SK-N-SH (cell line): ENCODE data around the gene TRPC4. TPM values are rescaled to one million over a fixed set of nuclear protein-coding genes. Genes with fewer than 3 reads are reported as not detected.
A peak's percentile ranks its signal among the peaks of the same experiment; 100 is the strongest.

Experiments
- CTCF ChIA-PET: fragments of 300-600, 350-600 bp; formaldehyde crosslinking; extraction: SDS; loops from one replicate; lab custom pipeline; 2021; lab: Yijun Ruan, JAX
- POLR2A ChIA-PET: fragments of 350-600 bp; sonication (Branson Sonifier 250); formaldehyde crosslinking; extraction: SDS; loops from one replicate; lab custom pipeline; 2020; ENCODE audit warnings: antibody characterized with exemption, inconsistent platforms; lab: Yijun Ruan, JAX
- DNase-seq: peaks from one replicate; pipeline ENCODE4 v3.0.0; 2012
- H2AFZ ChIP-seq: fragments of 200-600 bp; sonication (generic); 2 replicates; pipeline ENCODE4 v1.8.1; 2016; ENCODE audit warnings: antibody characterized with exemption, mild to moderate bottlenecking, low read depth
- H3F3A ChIP-seq: fragments of 200-600 bp; sonication (generic); replicated peaks from 2 replicates; pipeline ENCODE3; 2016; ENCODE audit warnings: antibody characterized with exemption, mild to moderate bottlenecking; ENCODE audit not compliant: insufficient read depth
- H3K27ac ChIP-seq, 2 experiments: fragments of 200-500 bp in 1 of 2; fragments of 200-600 bp in 1 of 2; sonication (Bioruptor generic) in 1 of 2; sonication (generic), shearing (Covaris generic) in 1 of 2; 2 replicates each; pipeline versions ENCODE4 v1.5.1 to v1.6.1; 2014 to 2016; ENCODE audit warnings: low read depth in 2 of 2, inconsistent platforms in 1 of 2, low read length in 1 of 2, mild to moderate bottlenecking in 1 of 2, mixed read lengths in 1 of 2
- H3K27me3 ChIP-seq: fragments of 200-600 bp; sonication (generic), shearing (Covaris generic); 2 replicates; pipeline ENCODE4 v1.6.1; 2016; ENCODE audit warnings: mixed run types; ENCODE audit not compliant: insufficient read depth
- H3K36me3 ChIP-seq, 2 experiments: fragments of 200-500 bp in 1 of 2; fragments of 200-600 bp in 1 of 2; sonication (Bioruptor generic) in 1 of 2; sonication (generic) in 1 of 2; replicated peaks in 1 of 2; 2 replicates each; pipeline versions ENCODE3 to v1.5.1; 2014 to 2016; ENCODE audit warnings: low read length in 1 of 2, mild to moderate bottlenecking in 1 of 2; ENCODE audit not compliant: insufficient read depth in 2 of 2, control insufficient read depth in 1 of 2
- H3K4me1 ChIP-seq, 2 experiments: fragments of 200-500 bp in 1 of 2; fragments of 200-600 bp in 1 of 2; sonication (Bioruptor generic) in 1 of 2; sonication (generic), shearing (Covaris generic) in 1 of 2; 2 replicates each; pipeline versions ENCODE4 v1.5.1 to v1.6.1; 2014 to 2016; ENCODE audit warnings: low read depth in 1 of 2, low read length in 1 of 2, mixed run types in 1 of 2; ENCODE audit not compliant: insufficient read depth in 2 of 2, control insufficient read depth in 1 of 2
- H3K4me2 ChIP-seq: fragments of 200-600 bp; sonication (generic), shearing (Covaris generic); 2 replicates; pipeline ENCODE4 v1.6.1; 2017; ENCODE audit warnings: mixed run types
- H3K4me3 ChIP-seq, 2 experiments: fragments of 200-500 bp in 1 of 2; fragments of 200-600 bp in 1 of 2; sonication (Bioruptor generic) in 1 of 2; sonication (generic), shearing (Covaris generic) in 1 of 2; 2 replicates each; pipeline versions ENCODE4 v1.5.1 to v1.8.1; 2014 to 2016; ENCODE audit warnings: low read depth in 2 of 2, inconsistent platforms in 1 of 2, low read length in 1 of 2, mild to moderate bottlenecking in 1 of 2, mixed read lengths in 1 of 2, moderate library complexity in 1 of 2
- H3K79me2 ChIP-seq: fragments of 200-600 bp; sonication (generic); 2 replicates; pipeline ENCODE4 v1.8.1; 2017; ENCODE audit warnings: mild to moderate bottlenecking; ENCODE audit not compliant: insufficient read depth
- H3K9ac ChIP-seq: fragments of 200-600 bp; sonication (generic); 2 replicates; pipeline ENCODE4 v1.6.1; 2017; ENCODE audit warnings: mixed run types
- H3K9me2 ChIP-seq: fragments of 200-600 bp; sonication (generic); 2 replicates; pipeline ENCODE4 v1.6.1; 2017; ENCODE audit warnings: mixed run types
- H3K9me3 ChIP-seq: fragments of 200-600 bp; sonication (generic); 2 replicates; pipeline ENCODE4 v1.6.1; 2017; ENCODE audit warnings: mixed run types, mild to moderate bottlenecking, moderate library complexity
- H4K20me1 ChIP-seq: fragments of 200-600 bp; sonication (generic); 2 replicates; pipeline ENCODE4 v1.6.1; 2017; ENCODE audit warnings: mild to moderate bottlenecking, mixed run types; ENCODE audit not compliant: insufficient read depth
- ELF1 ChIP-seq: IDR thresholded peaks from 2 replicates; pipeline ENCODE4 v1.4.0; 2012
- EZH2phosphoT487 ChIP-seq: fragments of 200-600 bp; sonication (generic); IDR thresholded peaks from 2 replicates; pipeline ENCODE4 v1.6.1; 2017; ENCODE audit warnings: low read depth, mixed run types, mild to moderate bottlenecking, antibody characterized with exemption, moderate library complexity, borderline replicate concordance
- FOSL2 ChIP-seq: IDR thresholded peaks from 2 replicates; pipeline ENCODE4 v1.4.0; 2012; ENCODE audit warnings: low read depth, mild to moderate bottlenecking, moderate library complexity, borderline replicate concordance
- FOXJ3 ChIP-seq: sonication (generic); formaldehyde crosslinking; IDR thresholded peaks from 2 replicates; pipeline ENCODE4 v1.5.1; 2020; ENCODE audit warnings: mild to moderate bottlenecking, missing genetic modification reagents
- GATA2 ChIP-seq: sonication (generic); formaldehyde crosslinking; IDR thresholded peaks from 2 replicates; pipeline ENCODE4 v1.5.0; 2020; ENCODE audit warnings: mild to moderate bottlenecking, missing genetic modification reagents
- JUND ChIP-seq: IDR thresholded peaks from 2 replicates; pipeline ENCODE4 v1.4.0; 2012
- MEF2A ChIP-seq: IDR thresholded peaks from 2 replicates; pipeline ENCODE4 v1.4.0; 2012; ENCODE audit warnings: low read depth, borderline replicate concordance
- NRF1 ChIP-seq: IDR thresholded peaks from 2 replicates; pipeline ENCODE4 v1.6.1; 2012; ENCODE audit warnings: low read depth, mild to moderate bottlenecking, low read length
- POLR2AphosphoS5 ChIP-seq: IDR thresholded peaks from 2 replicates; pipeline ENCODE4 v1.6.1; 2012; ENCODE audit warnings: low read depth, low read length
- RCOR1 ChIP-seq: fragments of 150-350 bp; IDR thresholded peaks from 2 replicates; pipeline ENCODE4 v1.6.1; 2017; ENCODE audit warnings: antibody characterized with exemption, low read length
- SIN3A ChIP-seq: IDR thresholded peaks from 2 replicates; pipeline ENCODE4 v1.6.1; 2012; ENCODE audit warnings: low read depth, mild to moderate bottlenecking, low read length, moderate library complexity, borderline replicate concordance
- SMC3 ChIP-seq: IDR thresholded peaks from 2 replicates; pipeline ENCODE4 v1.6.1; 2012; ENCODE audit warnings: low read depth, low read length, improper control_type of control experiment
- TCF12 ChIP-seq: IDR thresholded peaks from 2 replicates; pipeline ENCODE4 v1.4.0; 2012
- TEAD4 ChIP-seq: IDR thresholded peaks from 2 replicates; pipeline ENCODE4 v1.4.0; 2012; ENCODE audit warnings: mild to moderate bottlenecking, borderline replicate concordance; ENCODE audit not compliant: insufficient read depth
- YY1 ChIP-seq: IDR thresholded peaks from 2 replicates; pipeline ENCODE4 v1.4.0; 2012; ENCODE audit warnings: low read depth, mild to moderate bottlenecking
- WGBS: methylation state at CpG from one replicate; pipeline ENCODE4 v1.1.6; 2017; ENCODE audit warnings: low lambda C conversion rate; 5-methylcytosine and 5-hydroxymethylcytosine counted together
- polyA plus RNA-seq, 3 experiments: library from polyadenylated mRNA; depleted of rRNA; stranded (reverse); fragments of >200 nt; gene quantifications; 2 replicates each; pipeline ENCODE4 v1.2.3, GENCODE V29; 2012
- TF ChIP-seq, protein P1 (sequence below): IDR thresholded peaks from 2 replicates; pipeline ENCODE4 v1.4.0; 2012; ENCODE audit warnings: low read depth, borderline replicate concordance
- TF ChIP-seq, protein P2 (sequence below): IDR thresholded peaks from 2 replicates; pipeline ENCODE4 v1.4.0; 2012; ENCODE audit warnings: low read depth
- TF ChIP-seq, protein P3 (sequence below): fragments of 150-350 bp; IDR thresholded peaks from 2 replicates; pipeline ENCODE4 v1.6.1; 2016; ENCODE audit warnings: mild to moderate bottlenecking, low read depth, low read length
- TF ChIP-seq, protein P4 (sequence below): fragments of 200-600 bp; sonication (generic); IDR thresholded peaks from 2 replicates; pipeline ENCODE4 v1.6.1; 2017; ENCODE audit warnings: antibody characterized with exemption, mild to moderate bottlenecking, moderate library complexity
- TF ChIP-seq, protein P5 (sequence below): IDR thresholded peaks from 2 replicates; pipeline ENCODE4 v1.6.1; 2012; ENCODE audit warnings: mild to moderate bottlenecking, low read depth, low read length, moderate library complexity

Gene TRPC4
- polyA plus RNA-seq, 1 of the 3 experiments (the other 2 are of a cell fraction), result not detected

DNA sequence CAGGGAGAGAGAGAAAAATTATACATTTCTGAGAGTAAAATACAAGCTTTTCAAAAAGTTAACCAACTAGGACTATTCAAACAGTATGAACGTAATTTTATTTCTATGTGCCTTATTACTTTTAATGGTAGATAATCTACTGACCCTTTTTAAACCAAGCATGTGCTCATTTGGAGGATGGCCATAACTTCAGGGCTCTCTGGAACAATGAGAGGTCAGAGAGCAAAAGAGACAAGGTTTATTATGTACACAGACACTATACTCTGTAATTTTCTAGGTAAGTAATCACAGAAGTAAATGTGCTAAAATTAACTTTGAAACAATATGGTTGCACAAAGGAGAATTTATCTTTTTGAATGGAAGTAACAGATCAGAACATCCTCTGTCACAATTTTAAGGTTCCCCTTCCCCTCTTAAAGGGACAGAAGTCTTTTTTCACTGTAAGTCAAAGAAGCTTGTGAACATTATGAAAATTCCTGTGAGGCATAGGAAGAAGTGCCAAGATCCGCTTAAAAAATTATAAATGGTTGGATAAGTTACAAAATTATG lies 272.0 kb downstream of the TRPC4 start:
- Histone ChIP-seq H2AFZ (no peak overlapping the region), H3K27ac (peak overlapping the region; percentile 64 to 71), H3K79me2 (peaks cover 78% of the 10 kb centered on the region), H3K9me3 (no peaks in the 10 kb centered on the region), H3K4me1 (peaks cover 0 to 12% of the 10 kb centered on the region in 2 experiments; a peak in 2 of 4 replicates), H3K4me2 (peak overlapping the region; percentile 56; the same call in 1 of the 2 replicates), H3F3A (peaks cover 43% of the 10 kb centered on the region), H3K4me3 (peak overlapping the region; percentile 55 to 63; a peak in 3 of 4 replicates), H3K36me3 (peaks cover 0 to 36% of the 10 kb centered on the region in 2 experiments), H3K9me2 (no peaks in the 10 kb centered on the region), H3K27me3 (no peaks in the 10 kb centered on the region), H3K9ac (peak overlapping the region; percentile 76), H4K20me1 (no peaks in the 10 kb centered on the region; the same call in 1 of the 2 replicates)
- POLR2A ChIA-PET, result no interaction called here
- DNase-seq, result no peak
- WGBS, result 7% methylated on average over 2 of the region's 2 CpGs
- TF ChIP-seq YY1 (no peak), NRF1 (no peak), MEF2A (no peak), TCF12 (no peak), POLR2AphosphoS5 (no peak), ELF1 (no peak), TEAD4 (no peak), GATA2 (CRISPR knock-in tag) (no peak), RCOR1 (no peak), FOXJ3 (CRISPR knock-in tag) (no peak)
- TF ChIP-seq, protein P1, sequence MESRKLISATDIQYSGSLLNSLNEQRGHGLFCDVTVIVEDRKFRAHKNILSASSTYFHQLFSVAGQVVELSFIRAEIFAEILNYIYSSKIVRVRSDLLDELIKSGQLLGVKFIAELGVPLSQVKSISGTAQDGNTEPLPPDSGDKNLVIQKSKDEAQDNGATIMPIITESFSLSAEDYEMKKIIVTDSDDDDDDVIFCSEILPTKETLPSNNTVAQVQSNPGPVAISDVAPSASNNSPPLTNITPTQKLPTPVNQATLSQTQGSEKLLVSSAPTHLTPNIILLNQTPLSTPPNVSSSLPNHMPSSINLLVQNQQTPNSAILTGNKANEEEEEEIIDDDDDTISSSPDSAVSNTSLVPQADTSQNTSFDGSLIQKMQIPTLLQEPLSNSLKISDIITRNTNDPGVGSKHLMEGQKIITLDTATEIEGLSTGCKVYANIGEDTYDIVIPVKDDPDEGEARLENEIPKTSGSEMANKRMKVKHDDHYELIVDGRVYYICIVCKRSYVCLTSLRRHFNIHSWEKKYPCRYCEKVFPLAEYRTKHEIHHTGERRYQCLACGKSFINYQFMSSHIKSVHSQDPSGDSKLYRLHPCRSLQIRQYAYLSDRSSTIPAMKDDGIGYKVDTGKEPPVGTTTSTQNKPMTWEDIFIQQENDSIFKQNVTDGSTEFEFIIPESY, result no peak
- TF ChIP-seq, protein P2, sequence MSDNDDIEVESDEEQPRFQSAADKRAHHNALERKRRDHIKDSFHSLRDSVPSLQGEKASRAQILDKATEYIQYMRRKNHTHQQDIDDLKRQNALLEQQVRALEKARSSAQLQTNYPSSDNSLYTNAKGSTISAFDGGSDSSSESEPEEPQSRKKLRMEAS, result no peak
- TF ChIP-seq, protein P3, sequence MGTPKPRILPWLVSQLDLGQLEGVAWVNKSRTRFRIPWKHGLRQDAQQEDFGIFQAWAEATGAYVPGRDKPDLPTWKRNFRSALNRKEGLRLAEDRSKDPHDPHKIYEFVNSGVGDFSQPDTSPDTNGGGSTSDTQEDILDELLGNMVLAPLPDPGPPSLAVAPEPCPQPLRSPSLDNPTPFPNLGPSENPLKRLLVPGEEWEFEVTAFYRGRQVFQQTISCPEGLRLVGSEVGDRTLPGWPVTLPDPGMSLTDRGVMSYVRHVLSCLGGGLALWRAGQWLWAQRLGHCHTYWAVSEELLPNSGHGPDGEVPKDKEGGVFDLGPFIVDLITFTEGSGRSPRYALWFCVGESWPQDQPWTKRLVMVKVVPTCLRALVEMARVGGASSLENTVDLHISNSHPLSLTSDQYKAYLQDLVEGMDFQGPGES, result no peak
- CTCF ChIA-PET, result interaction anchor here (1.4 kb wide), 1 partner anchor 11 kb away, joined by 4 read pairs; no protein-coding TSS in a partner anchor

DNA sequence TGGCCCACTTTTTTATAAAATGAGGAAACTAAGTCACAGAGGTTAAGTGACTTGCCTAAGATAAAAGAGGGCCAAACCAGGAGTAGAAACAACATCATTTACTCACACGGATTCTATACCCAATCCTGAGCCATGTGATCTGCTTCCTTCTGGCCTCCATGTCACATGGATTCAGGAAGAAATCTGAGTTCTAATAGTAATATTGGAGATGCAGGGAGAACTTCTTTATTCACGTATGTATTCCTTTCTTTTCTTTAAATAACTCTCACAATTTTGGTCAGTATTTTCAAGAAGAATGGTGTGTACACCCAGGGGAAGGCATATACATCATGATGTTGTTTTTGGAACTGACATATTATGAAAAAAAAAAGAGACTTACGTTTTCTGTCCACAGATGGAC lies 272.8 kb downstream of the TRPC4 start:
- Histone ChIP-seq H3K9ac (peak overlapping the region; percentile 76; the same call in 1 of the 2 replicates), H4K20me1 (no peaks in the 10 kb centered on the region; the same call in 1 of the 2 replicates), H3K4me3 (peak overlapping the region; percentile 55 to 63; a peak in 3 of 4 replicates), H3K4me2 (peak overlapping the region; percentile 56; the same call in 1 of the 2 replicates), H3F3A (peaks cover 43% of the 10 kb centered on the region), H3K79me2 (peaks cover 86% of the 10 kb centered on the region), H3K4me1 (peaks cover 0 to 4% of the 10 kb centered on the region in 2 experiments; a peak in 2 of 4 replicates), H3K9me2 (no peaks in the 10 kb centered on the region), H3K36me3 (peaks cover 0 to 42% of the 10 kb centered on the region in 2 experiments), H3K9me3 (no peaks in the 10 kb centered on the region), H3K27me3 (no peaks in the 10 kb centered on the region), H3K27ac (peak overlapping the region; percentile 64 to 71; a peak in 3 of 4 replicates), H2AFZ (no peak overlapping the region)
- POLR2A ChIA-PET, result no interaction called here
- WGBS, result 17% methylated on average over 3 of the region's 3 CpGs
- no peak for DNase-seq
- CTCF ChIA-PET, result no interaction called here
- TF ChIP-seq, protein P4, sequence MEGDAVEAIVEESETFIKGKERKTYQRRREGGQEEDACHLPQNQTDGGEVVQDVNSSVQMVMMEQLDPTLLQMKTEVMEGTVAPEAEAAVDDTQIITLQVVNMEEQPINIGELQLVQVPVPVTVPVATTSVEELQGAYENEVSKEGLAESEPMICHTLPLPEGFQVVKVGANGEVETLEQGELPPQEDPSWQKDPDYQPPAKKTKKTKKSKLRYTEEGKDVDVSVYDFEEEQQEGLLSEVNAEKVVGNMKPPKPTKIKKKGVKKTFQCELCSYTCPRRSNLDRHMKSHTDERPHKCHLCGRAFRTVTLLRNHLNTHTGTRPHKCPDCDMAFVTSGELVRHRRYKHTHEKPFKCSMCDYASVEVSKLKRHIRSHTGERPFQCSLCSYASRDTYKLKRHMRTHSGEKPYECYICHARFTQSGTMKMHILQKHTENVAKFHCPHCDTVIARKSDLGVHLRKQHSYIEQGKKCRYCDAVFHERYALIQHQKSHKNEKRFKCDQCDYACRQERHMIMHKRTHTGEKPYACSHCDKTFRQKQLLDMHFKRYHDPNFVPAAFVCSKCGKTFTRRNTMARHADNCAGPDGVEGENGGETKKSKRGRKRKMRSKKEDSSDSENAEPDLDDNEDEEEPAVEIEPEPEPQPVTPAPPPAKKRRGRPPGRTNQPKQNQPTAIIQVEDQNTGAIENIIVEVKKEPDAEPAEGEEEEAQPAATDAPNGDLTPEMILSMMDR, result no peak
- TF ChIP-seq EZH2phosphoT487, result no peak
- TF ChIP-seq SMC3, result no peak
- TF ChIP-seq FOSL2, result no peak
- no peak for TF ChIP-seq JUND
- no peak for TF ChIP-seq ELF1
- TF ChIP-seq SIN3A, result no peak
- TF ChIP-seq, protein P5, sequence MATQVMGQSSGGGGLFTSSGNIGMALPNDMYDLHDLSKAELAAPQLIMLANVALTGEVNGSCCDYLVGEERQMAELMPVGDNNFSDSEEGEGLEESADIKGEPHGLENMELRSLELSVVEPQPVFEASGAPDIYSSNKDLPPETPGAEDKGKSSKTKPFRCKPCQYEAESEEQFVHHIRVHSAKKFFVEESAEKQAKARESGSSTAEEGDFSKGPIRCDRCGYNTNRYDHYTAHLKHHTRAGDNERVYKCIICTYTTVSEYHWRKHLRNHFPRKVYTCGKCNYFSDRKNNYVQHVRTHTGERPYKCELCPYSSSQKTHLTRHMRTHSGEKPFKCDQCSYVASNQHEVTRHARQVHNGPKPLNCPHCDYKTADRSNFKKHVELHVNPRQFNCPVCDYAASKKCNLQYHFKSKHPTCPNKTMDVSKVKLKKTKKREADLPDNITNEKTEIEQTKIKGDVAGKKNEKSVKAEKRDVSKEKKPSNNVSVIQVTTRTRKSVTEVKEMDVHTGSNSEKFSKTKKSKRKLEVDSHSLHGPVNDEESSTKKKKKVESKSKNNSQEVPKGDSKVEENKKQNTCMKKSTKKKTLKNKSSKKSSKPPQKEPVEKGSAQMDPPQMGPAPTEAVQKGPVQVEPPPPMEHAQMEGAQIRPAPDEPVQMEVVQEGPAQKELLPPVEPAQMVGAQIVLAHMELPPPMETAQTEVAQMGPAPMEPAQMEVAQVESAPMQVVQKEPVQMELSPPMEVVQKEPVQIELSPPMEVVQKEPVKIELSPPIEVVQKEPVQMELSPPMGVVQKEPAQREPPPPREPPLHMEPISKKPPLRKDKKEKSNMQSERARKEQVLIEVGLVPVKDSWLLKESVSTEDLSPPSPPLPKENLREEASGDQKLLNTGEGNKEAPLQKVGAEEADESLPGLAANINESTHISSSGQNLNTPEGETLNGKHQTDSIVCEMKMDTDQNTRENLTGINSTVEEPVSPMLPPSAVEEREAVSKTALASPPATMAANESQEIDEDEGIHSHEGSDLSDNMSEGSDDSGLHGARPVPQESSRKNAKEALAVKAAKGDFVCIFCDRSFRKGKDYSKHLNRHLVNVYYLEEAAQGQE, result no peak
